DOHH2 (cell line): ENCODE measurements around the gene FASN.

ENCODE experiments used
- H3F3A ChIP-seq: fragments of 200-600 bp; sonication (generic), shearing (Covaris generic); 2 replicates; pipeline ENCODE4 v1.6.0; 2016; ENCODE audit warnings: antibody characterized with exemption, mild to moderate bottlenecking; ENCODE audit not compliant: control insufficient read depth, insufficient read depth
- H3K27ac ChIP-seq: fragments of 200-600 bp; sonication (generic); 2 replicates; pipeline ENCODE4 v1.5.1; 2014; ENCODE audit warnings: low read depth, mild to moderate bottlenecking, low read length, moderate library complexity
- H3K27me3 ChIP-seq: fragments of 200-600 bp; sonication (generic); 2 replicates; pipeline ENCODE4 v1.6.1; 2014; ENCODE audit warnings: mild to moderate bottlenecking, low read length, mixed read lengths; ENCODE audit not compliant: control insufficient read depth
- H3K36me3 ChIP-seq: fragments of 200-600 bp; sonication (generic); 2 replicates; pipeline ENCODE4 v1.6.1; 2014; ENCODE audit warnings: mild to moderate bottlenecking, low read length, moderate library complexity, mixed read lengths; ENCODE audit not compliant: control insufficient read depth
- H3K4me1 ChIP-seq: fragments of 200-600 bp; sonication (generic); 2 replicates; pipeline ENCODE4 v1.6.1; 2014; ENCODE audit warnings: mild to moderate bottlenecking, low read length, mixed read lengths; ENCODE audit not compliant: control insufficient read depth
- H3K4me2 ChIP-seq: fragments of 200-600 bp; sonication (generic); 2 replicates; pipeline ENCODE4 v1.6.0; 2014; ENCODE audit warnings: mild to moderate bottlenecking, low read length, moderate library complexity
- H3K4me3 ChIP-seq: fragments of 200-600 bp; sonication (generic); 2 replicates; pipeline ENCODE4 v1.5.1; 2014; ENCODE audit warnings: mild to moderate bottlenecking, low read length, mixed read lengths
- H3K79me2 ChIP-seq: fragments of 200-600 bp; sonication (generic); 2 replicates; pipeline ENCODE4 v1.6.1; 2014; ENCODE audit warnings: mild to moderate bottlenecking, low read length, mixed read lengths; ENCODE audit not compliant: control insufficient read depth
- H3K9me2 ChIP-seq: fragments of 200-600 bp; sonication (generic); replicated peaks from 2 replicates; pipeline ENCODE4 v1.6.1; 2014; ENCODE audit warnings: mild to moderate bottlenecking, low read length, mixed read lengths; ENCODE audit not compliant: control insufficient read depth
- H3K9me3 ChIP-seq: fragments of 200-600 bp; sonication (generic); 2 replicates; pipeline ENCODE4 v1.6.1; 2014; ENCODE audit warnings: antibody characterized with exemption, low read length, mixed read lengths; ENCODE audit not compliant: control insufficient read depth, insufficient read depth
- H4K20me1 ChIP-seq: fragments of 200-600 bp; sonication (generic); 2 replicates; pipeline ENCODE4 v1.6.0; 2014; ENCODE audit warnings: low read depth, mild to moderate bottlenecking, antibody characterized with exemption, low read length, moderate library complexity; ENCODE audit not compliant: control insufficient read depth, insufficient read depth
- EZH2phosphoT487 ChIP-seq: fragments of 200-600 bp; sonication (generic); IDR thresholded peaks from 2 replicates; pipeline ENCODE4 v1.6.1; 2017; ENCODE audit warnings: borderline replicate concordance, mild to moderate bottlenecking, antibody characterized with exemption, low read length, moderate library complexity, mixed read lengths
- TF ChIP-seq, protein P1 (sequence below): fragments of 200-600 bp; sonication (generic); IDR thresholded peaks from one replicate; pipeline ENCODE4 v1.5.1; 2014; ENCODE audit warnings: antibody characterized with exemption, mild to moderate bottlenecking, low read depth, low read length; ENCODE audit not compliant: poor library complexity, severe bottlenecking

The FASN gene

GRCh38 chr17:82048571-82048971 is 49.5 kb downstream of the FASN start:
- Histone ChIP-seq H3K4me3 (no peak overlapping the region), H3K27me3 (no peaks in the 10 kb centered on the region), H3K9me2 (no peaks in the 10 kb centered on the region), H3K36me3 (peaks cover 4% of the 10 kb centered on the region; the same call in 1 of the 2 replicates), H3K9me3 (no peaks in the 10 kb centered on the region), H3K27ac (no peak overlapping the region), H4K20me1 (peaks cover 3% of the 10 kb centered on the region; the same call in 1 of the 2 replicates), H3K4me1 (peaks cover 17% of the 10 kb centered on the region), H3F3A (no peaks in the 10 kb centered on the region), H3K79me2 (peaks cover 19% of the 10 kb centered on the region), H3K4me2 (no peak overlapping the region)
- TF ChIP-seq, protein P1, sequence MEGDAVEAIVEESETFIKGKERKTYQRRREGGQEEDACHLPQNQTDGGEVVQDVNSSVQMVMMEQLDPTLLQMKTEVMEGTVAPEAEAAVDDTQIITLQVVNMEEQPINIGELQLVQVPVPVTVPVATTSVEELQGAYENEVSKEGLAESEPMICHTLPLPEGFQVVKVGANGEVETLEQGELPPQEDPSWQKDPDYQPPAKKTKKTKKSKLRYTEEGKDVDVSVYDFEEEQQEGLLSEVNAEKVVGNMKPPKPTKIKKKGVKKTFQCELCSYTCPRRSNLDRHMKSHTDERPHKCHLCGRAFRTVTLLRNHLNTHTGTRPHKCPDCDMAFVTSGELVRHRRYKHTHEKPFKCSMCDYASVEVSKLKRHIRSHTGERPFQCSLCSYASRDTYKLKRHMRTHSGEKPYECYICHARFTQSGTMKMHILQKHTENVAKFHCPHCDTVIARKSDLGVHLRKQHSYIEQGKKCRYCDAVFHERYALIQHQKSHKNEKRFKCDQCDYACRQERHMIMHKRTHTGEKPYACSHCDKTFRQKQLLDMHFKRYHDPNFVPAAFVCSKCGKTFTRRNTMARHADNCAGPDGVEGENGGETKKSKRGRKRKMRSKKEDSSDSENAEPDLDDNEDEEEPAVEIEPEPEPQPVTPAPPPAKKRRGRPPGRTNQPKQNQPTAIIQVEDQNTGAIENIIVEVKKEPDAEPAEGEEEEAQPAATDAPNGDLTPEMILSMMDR: no peak
- no peak for TF ChIP-seq EZH2phosphoT487

DNA sequence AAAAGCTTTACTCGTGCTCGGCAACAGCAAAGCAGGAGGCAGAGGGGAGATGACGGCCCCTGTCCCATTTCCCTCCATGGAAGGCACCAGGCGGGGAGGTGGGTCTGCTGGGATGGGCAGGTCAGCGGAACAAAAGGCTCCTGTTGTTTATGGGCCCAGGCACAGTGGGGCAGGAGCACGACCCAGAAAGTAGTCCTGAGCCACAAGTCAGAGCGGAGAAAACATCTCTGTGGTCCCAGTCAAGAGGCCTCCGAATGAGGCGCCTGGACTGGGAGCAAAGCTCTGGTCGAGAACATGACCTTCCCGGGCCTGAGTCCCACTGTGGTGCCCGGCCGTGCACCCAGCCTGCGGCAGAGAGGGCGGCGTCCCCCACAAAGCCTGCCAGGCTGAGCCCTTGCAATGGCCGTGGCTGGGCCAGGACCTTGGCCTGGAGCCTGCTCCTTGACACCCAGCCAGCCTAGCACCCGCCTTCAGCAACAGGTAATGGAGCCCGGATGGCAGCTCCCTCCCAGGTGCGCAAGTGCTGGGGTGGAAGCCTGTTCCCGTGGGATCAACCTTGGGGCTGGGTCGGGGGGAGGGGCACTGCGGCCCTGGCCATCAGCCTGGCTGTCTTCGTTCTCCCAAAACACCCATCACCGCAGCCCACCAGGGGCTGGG is 50.0 kb downstream of the FASN start:
- H3K9me2 ChIP-seq: no peaks in the 10 kb centered on the region
- H3K4me1 ChIP-seq: peaks cover 15% of the 10 kb centered on the region
- H3K4me2 ChIP-seq: no peak overlapping the region
- H3K36me3 ChIP-seq: no peaks in the 10 kb centered on the region
- H3F3A ChIP-seq: no peaks in the 10 kb centered on the region
- TF ChIP-seq, protein P1: no peak
- no peak for TF ChIP-seq EZH2phosphoT487
- no peak overlapping the region for H3K4me3 ChIP-seq
- H3K27ac ChIP-seq: no peak overlapping the region
- no peaks in the 10 kb centered on the region for H3K27me3 ChIP-seq
- H4K20me1 ChIP-seq: peaks cover 3% of the 10 kb centered on the region; the same call in 1 of the 2 replicates
- H3K79me2 ChIP-seq: peaks cover 13% of the 10 kb centered on the region
- no peaks in the 10 kb centered on the region for H3K9me3 ChIP-seq

DNA sequence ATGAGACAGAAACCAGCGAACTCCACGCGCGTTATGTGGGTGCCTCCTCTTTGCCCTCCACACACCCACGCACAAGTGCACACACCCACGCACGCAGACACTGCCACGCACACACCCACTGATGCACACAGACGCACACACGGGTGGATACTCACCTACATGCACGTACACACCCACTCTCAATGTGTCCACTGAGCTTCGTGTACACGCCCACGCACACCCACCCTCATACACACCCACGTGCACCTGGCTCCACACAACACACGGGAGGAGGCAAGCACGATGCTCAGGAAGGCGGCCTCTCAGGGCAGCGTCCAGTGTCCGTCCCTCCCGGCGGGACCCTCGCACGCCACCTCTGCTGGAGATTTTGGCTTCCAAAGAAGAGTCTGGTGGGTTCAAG is 50.7 kb downstream of the FASN start:
- no peaks in the 10 kb centered on the region for H4K20me1 ChIP-seq
- peaks cover 9% of the 10 kb centered on the region for H3K4me1 ChIP-seq
- H3K4me3 ChIP-seq: no peak overlapping the region
- no peaks in the 10 kb centered on the region for H3K27me3 ChIP-seq
- H3K27ac ChIP-seq: no peak overlapping the region
- no peaks in the 10 kb centered on the region for H3F3A ChIP-seq
- no peaks in the 10 kb centered on the region for H3K36me3 ChIP-seq
- H3K79me2 ChIP-seq: peaks cover 7% of the 10 kb centered on the region
- no peaks in the 10 kb centered on the region for H3K9me2 ChIP-seq
- no peak overlapping the region for H3K4me2 ChIP-seq
- TF ChIP-seq EZH2phosphoT487: no peak
- TF ChIP-seq, protein P1: no peak
- no peaks in the 10 kb centered on the region for H3K9me3 ChIP-seq
